Posterior vena cava (tissue), 2 donors: ENCODE measurements around the gene MZT2B. TPM values are rescaled to one million over a fixed set of nuclear protein-coding genes. Genes with fewer than 3 reads are reported as not detected.
"Not testable (repeated sequence)": the region's sequence is repeated elsewhere in the genome, so short reads cannot be mapped to it uniquely, and the experiment has no call there.

Experiments
- DNase-seq: peaks from one replicate; pipeline ENCODE4 v3.0.0-alpha.2; 2020; ENCODE audit warnings: low spot score
- intact Hi-C, 2 donors: fragments of 100-400 bp; cut with DNase I; formaldehyde crosslinking; loops; one replicate each; pipeline versions ENCODE4 v1.14.1 to v1.14.2; 2022 to 2023
- total RNA-seq, 2 donors: library from RNA; stranded (reverse); fragmentation: NEBNext Ultra II Directional; extraction: Animal tissue kit (Norgen Biotek cat#: 25700); gene quantifications; one replicate each; pipeline ENCODE4 v1.2.1, GENCODE V29; 2021
- donor health status: DM: yes; HTN: yes; CAD: no.
- donor health status: DM: yes; HTN: yes; CAD: no.

The MZT2B gene
- total RNA-seq, 2 donors from 2014 or later: 183 to 200 TPM

GRCh38 chr2:130239581-130239980 lies 57.5 kb downstream of the MZT2B start:
- intact Hi-C loops, DNase-seq: not testable (repeated sequence)

Other genes with a start within 250 kb of the MZT2B start
- not detected for gene RAB6C, start 202.6 kb upstream of the MZT2B start, total RNA-seq
- gene POTEF, start 53.0 kb upstream of the MZT2B start, total RNA-seq: not detected
- 1 to 10 TPM; 1.4 to 1.5 TPM for gene CCDC74B, start 37.1 kb upstream of the MZT2B start, total RNA-seq
- gene SMPD4, start 660 bp upstream of the MZT2B start, total RNA-seq: 10 to 100 TPM; 26.5 to 29.7 TPM
- gene TUBA3E, start 16.2 kb downstream of the MZT2B start, total RNA-seq: not detected
- gene IMP4, start 160.6 kb downstream of the MZT2B start, total RNA-seq: 10 to 100 TPM; 48.7 to 60.5 TPM
- 10 to 100 TPM; 33.6 to 58.7 TPM for gene PTPN18, start 173.8 kb downstream of the MZT2B start, total RNA-seq